ENCODE data around the gene ITGB3.

Gene ITGB3

DNA sequence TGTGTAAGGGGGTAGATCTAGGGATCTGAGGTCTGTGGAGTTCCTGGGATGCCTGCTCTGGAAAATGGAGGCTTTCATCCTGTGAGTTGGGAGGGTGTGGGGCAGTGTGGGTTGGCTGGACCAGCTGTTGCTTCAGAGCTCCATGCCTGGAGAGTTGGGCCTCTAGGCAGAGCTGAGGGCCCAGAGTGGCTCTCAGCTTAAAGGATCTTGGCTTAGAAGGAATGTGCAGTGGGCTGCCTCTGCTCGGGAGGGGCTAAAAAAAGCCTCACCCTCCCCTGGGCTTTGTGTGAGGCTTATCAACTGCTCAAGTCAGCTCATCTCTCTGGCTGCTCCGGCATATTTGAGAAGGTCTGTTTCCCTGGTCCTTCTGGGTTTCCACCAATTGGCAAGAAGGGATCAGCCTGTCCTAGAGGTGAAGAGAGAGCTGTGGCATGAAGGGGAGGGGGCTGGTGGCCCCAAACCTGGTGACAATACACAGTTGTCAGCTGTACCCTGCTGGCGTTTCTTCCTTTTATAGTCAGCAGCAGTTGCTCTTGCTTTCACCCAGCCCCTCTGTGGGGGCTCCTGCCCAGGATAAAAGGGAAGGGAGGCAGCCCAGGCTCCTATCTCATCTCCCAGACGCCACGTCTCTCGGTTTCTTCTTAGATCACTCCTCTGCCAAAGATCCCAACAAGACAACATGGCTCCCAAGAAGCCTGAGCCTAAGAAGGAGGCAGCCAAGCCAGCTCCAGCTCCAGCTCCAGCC, 44.7 kb upstream of the ITGB3 start, which contains the start of gene MYL4:
MYL4 (plus strand) TSS at position 605 of the 745 bp plus-strand sequence; CDS start at position 680, 75 bp downstream.
- Mint-ChIP-seq H3K4me3 (peak within 1 kb of the TSS; percentile 65 to 92 (median 86)), H3K27ac (peak within 1 kb of the TSS; percentile 47 to 95 (median 48)), H3K9me3 (no peaks in the 10 kb centered on the region), H3K36me3 (ENCODE audit: low read depth) (no peaks in the 10 kb centered on the region), H3K27me3 (ENCODE audit: low read depth) (peaks cover 3% of the 10 kb centered on the region), H3K4me1 (peaks cover 73% of the 10 kb centered on the region)
- TF ChIP-seq, protein P1, sequence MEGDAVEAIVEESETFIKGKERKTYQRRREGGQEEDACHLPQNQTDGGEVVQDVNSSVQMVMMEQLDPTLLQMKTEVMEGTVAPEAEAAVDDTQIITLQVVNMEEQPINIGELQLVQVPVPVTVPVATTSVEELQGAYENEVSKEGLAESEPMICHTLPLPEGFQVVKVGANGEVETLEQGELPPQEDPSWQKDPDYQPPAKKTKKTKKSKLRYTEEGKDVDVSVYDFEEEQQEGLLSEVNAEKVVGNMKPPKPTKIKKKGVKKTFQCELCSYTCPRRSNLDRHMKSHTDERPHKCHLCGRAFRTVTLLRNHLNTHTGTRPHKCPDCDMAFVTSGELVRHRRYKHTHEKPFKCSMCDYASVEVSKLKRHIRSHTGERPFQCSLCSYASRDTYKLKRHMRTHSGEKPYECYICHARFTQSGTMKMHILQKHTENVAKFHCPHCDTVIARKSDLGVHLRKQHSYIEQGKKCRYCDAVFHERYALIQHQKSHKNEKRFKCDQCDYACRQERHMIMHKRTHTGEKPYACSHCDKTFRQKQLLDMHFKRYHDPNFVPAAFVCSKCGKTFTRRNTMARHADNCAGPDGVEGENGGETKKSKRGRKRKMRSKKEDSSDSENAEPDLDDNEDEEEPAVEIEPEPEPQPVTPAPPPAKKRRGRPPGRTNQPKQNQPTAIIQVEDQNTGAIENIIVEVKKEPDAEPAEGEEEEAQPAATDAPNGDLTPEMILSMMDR (IDR thresholded peaks at IDR 0.05; ENCODE audit: unreplicated experiment in 3 of 3), result no peak

DNA sequence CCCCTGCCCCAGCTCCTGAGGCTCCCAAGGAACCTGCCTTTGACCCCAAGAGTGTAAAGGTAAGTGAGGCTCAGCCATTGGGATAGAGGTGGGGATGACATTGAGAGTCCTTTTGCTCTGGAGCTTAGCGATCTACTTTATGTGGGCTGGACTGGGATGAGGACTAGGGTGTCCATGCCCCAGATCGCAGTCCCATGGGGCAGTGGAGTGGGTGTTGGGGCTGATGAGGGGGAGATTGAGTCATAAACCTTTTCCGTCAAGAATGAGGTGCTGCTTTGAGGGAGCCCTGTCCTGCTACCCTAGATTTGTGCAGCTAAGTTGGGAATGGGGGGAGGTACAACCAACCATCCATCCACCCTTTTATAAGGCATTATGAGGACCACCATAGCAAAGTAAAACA, 44.1 kb upstream of the ITGB3 start:
- Mint-ChIP-seq H3K27ac (peak overlapping the region; percentile 47 to 95 (median 48)), H3K4me3 (peak overlapping the region; percentile 65 to 92 (median 86)), H3K9me3 (no peaks in the 10 kb centered on the region), H3K27me3 (ENCODE audit: low read depth) (peaks cover 3% of the 10 kb centered on the region), H3K36me3 (ENCODE audit: low read depth) (no peaks in the 10 kb centered on the region), H3K4me1 (peaks cover 68% of the 10 kb centered on the region)
- TF ChIP-seq, protein P1 (IDR thresholded peaks at IDR 0.05; ENCODE audit: unreplicated experiment in 3 of 3), result no peak

DNA sequence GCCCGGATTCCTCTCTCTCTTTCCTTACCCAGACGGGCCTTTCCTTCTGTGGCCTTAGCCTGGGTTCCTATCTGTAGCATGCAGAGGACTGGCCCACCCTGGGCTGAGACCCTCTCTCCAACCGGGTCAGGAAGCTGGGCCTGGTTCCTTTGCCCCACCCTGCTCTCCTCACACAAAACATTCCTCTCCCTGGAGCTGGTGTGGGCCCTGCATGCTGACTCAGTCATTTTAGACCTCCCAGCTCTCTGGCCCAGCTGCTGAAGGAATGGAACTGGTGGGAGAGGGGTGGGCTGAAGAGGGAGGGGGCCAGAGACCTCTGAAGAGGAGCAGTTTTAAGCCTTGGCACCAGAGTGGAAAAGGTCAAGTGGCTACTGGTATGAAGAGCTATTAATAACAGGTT, 43.5 kb upstream of the ITGB3 start:
- TF ChIP-seq, protein P1 (IDR thresholded peaks at IDR 0.05; ENCODE audit: unreplicated experiment in 3 of 3), result no peak
- Mint-ChIP-seq H3K27me3 (ENCODE audit: low read depth) (peaks cover 3% of the 10 kb centered on the region), H3K36me3 (ENCODE audit: low read depth) (no peaks in the 10 kb centered on the region), H3K4me3 (peak overlapping the region; percentile 65 to 92 (median 86)), H3K9me3 (no peaks in the 10 kb centered on the region), H3K4me1 (peaks cover 62% of the 10 kb centered on the region), H3K27ac (peak overlapping the region; percentile 47 to 95 (median 48))

DNA sequence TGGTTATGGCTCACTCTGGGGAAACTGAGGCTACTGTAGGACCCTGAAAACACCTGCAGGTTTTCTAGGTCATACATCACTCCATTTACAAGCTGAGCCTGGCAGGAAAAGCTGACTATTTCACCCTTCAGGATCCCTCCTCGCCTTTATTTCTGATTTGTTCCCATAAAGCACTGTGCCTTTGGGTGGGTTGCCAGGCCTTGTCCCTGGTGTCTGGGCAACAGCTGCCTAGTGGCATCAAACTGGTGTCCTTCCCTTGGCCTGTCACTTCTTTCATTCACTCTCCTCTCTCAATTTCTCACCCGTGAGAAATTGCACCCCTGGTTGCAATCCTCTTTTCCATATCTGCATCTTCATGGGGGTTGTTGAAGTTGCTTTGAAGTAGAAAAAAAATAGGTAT, 42.8 kb upstream of the ITGB3 start:
- Mint-ChIP-seq H3K9me3 (no peaks in the 10 kb centered on the region), H3K4me3 (peak overlapping the region; percentile 9 to 92 (median 86)), H3K36me3 (ENCODE audit: low read depth) (no peaks in the 10 kb centered on the region), H3K27ac (peak overlapping the region; percentile 47 to 95 (median 62)), H3K27me3 (ENCODE audit: low read depth) (peaks cover 3% of the 10 kb centered on the region), H3K4me1 (peaks cover 56% of the 10 kb centered on the region)
- TF ChIP-seq, protein P1 (IDR thresholded peaks at IDR 0.05; ENCODE audit: unreplicated experiment in 3 of 3), result no peak

DNA sequence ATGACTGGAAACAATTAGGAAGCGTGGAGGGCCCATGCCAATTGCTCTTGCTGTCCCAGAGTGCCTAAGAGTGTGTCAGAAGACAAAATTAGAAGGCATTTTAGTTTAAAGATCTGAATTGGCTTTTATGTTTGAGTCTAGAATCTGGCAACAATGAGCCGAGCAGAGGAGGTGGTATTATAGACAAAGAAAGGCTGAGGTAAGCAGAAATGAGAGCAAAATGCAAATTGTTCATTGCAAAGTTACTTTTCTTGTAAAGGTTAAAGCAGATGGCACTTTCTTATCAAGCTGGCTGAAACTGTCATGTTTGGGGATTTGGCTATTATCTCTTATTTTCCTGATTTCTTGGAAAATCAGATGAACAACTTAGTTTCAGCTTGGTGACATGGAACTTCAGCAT, 41.2 kb upstream of the ITGB3 start:
- TF ChIP-seq, protein P1 (IDR thresholded peaks at IDR 0.05; ENCODE audit: unreplicated experiment in 3 of 3), result no peak
- peak overlapping the region; percentile 20 to 69 (median 48) for H3K4me3 Mint-ChIP-seq
- peak overlapping the region; percentile 9 to 66 (median 59) for H3K27ac Mint-ChIP-seq
- H3K9me3 Mint-ChIP-seq, result no peaks in the 10 kb centered on the region
- H3K36me3 Mint-ChIP-seq (ENCODE audit: low read depth), result no peaks in the 10 kb centered on the region
- peaks cover 3% of the 10 kb centered on the region for H3K27me3 Mint-ChIP-seq (ENCODE audit: low read depth)
- H3K4me1 Mint-ChIP-seq, result peaks cover 40% of the 10 kb centered on the region

DNA sequence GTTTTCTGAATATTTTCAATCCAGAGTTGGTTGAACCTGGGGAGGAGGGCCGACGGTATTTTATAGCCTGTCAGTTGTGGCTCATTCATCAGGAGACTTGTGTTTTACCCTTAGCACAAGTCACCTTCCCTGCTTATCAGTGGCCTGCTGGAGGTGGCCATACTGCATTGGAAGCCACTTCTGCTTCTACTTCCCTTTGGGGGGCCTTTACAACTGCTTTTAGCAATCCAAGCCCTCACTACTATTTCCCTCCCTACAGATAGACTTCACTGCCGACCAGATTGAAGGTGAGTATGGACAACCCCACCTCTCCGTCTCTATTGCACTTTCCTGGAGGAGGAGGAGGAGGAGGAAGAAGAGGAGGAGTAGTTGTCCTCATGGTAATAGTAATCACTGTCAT, 40.1 kb upstream of the ITGB3 start:
- Mint-ChIP-seq H3K9me3 (no peaks in the 10 kb centered on the region), H3K27ac (no peak overlapping the region), H3K4me1 (peaks cover 37% of the 10 kb centered on the region), H3K4me3 (peak overlapping the region in 1 of 3 experiments; percentile 17), H3K27me3 (ENCODE audit: low read depth) (peaks cover 6% of the 10 kb centered on the region), H3K36me3 (ENCODE audit: low read depth) (no peaks in the 10 kb centered on the region)
- TF ChIP-seq, protein P1 (IDR thresholded peaks at IDR 0.05; ENCODE audit: unreplicated experiment in 3 of 3), result no peak
